Measurements from ENCODE around the gene ZNF507. TPM values are rescaled to one million over a fixed set of nuclear protein-coding genes. Genes with fewer than 3 reads are reported as not detected.

Gene ZNF507
- polyA plus RNA-seq, 1 donor (not counting 4 experiments of a cell fraction or from before 2014, with no cell fraction given): 10.2 TPM

- H2AFZ ChIP-seq (ENCODE audit: control insufficient read depth, low read length): no peak overlapping the region
- no peaks in the 10 kb centered on the region for H4K20me1 ChIP-seq (ENCODE audit: control insufficient read depth, extremely low read depth, insufficient read depth, low read length)
- no peaks in the 10 kb centered on the region for H3K9me3 ChIP-seq (ENCODE audit: control insufficient read depth, low read depth, low read length)
- dilution Hi-C loops (cut with MboI; ENCODE audit: extremely low pct_ligation_motif_present, low sequenced_read_pairs): no loop called here
- no peaks in the 10 kb centered on the region for H3K9me1 ChIP-seq (ENCODE audit: control insufficient read depth, extremely low read depth, insufficient read depth, low read length)
- no peak overlapping the region for H3K4me2 ChIP-seq (ENCODE audit: control insufficient read depth, extremely low read depth, insufficient read depth, low read depth, low read length)
- no peak for DNase-seq (ENCODE audit: low read depth, low spot score)
- no peaks in the 10 kb centered on the region for H3K4me1 ChIP-seq (ENCODE audit: control insufficient read depth, extremely low read depth, insufficient read depth, low read length)
- no peak for TF ChIP-seq EZH2 (IDR thresholded peaks at IDR 0.05; ENCODE audit: low read length)
- no peak for TF ChIP-seq CTCF (optimal IDR thresholded peaks at IDR 0.05 in 1 of 3, IDR thresholded peaks at IDR 0.05 in 1 of 3, conservative IDR thresholded peaks at IDR 0.05 in 1 of 3; ENCODE audit: extremely low read depth in 1 of 3, insufficient read depth in 2 of 3, low read length in 3 of 3)
- H3K36me3 ChIP-seq (ENCODE audit: control insufficient read depth in 2 of 2, extremely low read depth in 1 of 2, insufficient read depth in 2 of 2, low read length in 2 of 2): peaks cover 0 to 13% of the 10 kb centered on the region in 2 experiments
- no peak overlapping the region for H3K27ac ChIP-seq (ENCODE audit: control insufficient read depth, insufficient read depth, low read length)
- no peak overlapping the region for H3K4me3 ChIP-seq (ENCODE audit: control insufficient read depth in 2 of 3, extremely low read depth in 1 of 3, insufficient read depth in 2 of 3, low read depth in 1 of 3, low read length in 3 of 3)
- H3K27me3 ChIP-seq (ENCODE audit: control insufficient read depth, extremely low read depth, insufficient read depth, low read length): no peaks in the 10 kb centered on the region
- FAIRE-seq: no peak
- H3K79me2 ChIP-seq (ENCODE audit: control insufficient read depth, insufficient read depth, low read length): peaks cover 2% of the 10 kb centered on the region
- H3K9ac ChIP-seq (ENCODE audit: control insufficient read depth, extremely low read depth, insufficient read depth, low read length): no peak overlapping the region
Measured at GRCh38 chr19:32361574-32362317, 16.3 kb downstream of the ZNF507 start.

GRCh38 chr19:32362318-32362691 is 16.9 kb downstream of the ZNF507 start:
- H3K9me3 ChIP-seq (ENCODE audit: control insufficient read depth, low read depth, low read length): no peaks in the 10 kb centered on the region
- H3K4me2 ChIP-seq (ENCODE audit: control insufficient read depth, extremely low read depth, insufficient read depth, low read depth, low read length): no peak overlapping the region
- H3K27me3 ChIP-seq (ENCODE audit: control insufficient read depth, extremely low read depth, insufficient read depth, low read length): no peaks in the 10 kb centered on the region
- H2AFZ ChIP-seq (ENCODE audit: control insufficient read depth, low read length): no peak overlapping the region
- peaks cover 4% of the 10 kb centered on the region for H3K79me2 ChIP-seq (ENCODE audit: control insufficient read depth, insufficient read depth, low read length)
- no peaks in the 10 kb centered on the region for H3K4me1 ChIP-seq (ENCODE audit: control insufficient read depth, extremely low read depth, insufficient read depth, low read length)
- dilution Hi-C loops (cut with MboI; ENCODE audit: extremely low pct_ligation_motif_present, low sequenced_read_pairs): no loop called here
- DNase-seq (ENCODE audit: low read depth, low spot score) (no peak), FAIRE-seq (no peak)
- no peak for TF ChIP-seq CTCF (optimal IDR thresholded peaks at IDR 0.05 in 1 of 3, IDR thresholded peaks at IDR 0.05 in 1 of 3, conservative IDR thresholded peaks at IDR 0.05 in 1 of 3; ENCODE audit: extremely low read depth in 1 of 3, insufficient read depth in 2 of 3, low read length in 3 of 3)
- no peak for TF ChIP-seq EZH2 (IDR thresholded peaks at IDR 0.05; ENCODE audit: low read length)
- no peak overlapping the region for H3K27ac ChIP-seq (ENCODE audit: control insufficient read depth, insufficient read depth, low read length)
- peaks cover 0 to 13% of the 10 kb centered on the region in 2 experiments for H3K36me3 ChIP-seq (ENCODE audit: control insufficient read depth in 2 of 2, extremely low read depth in 1 of 2, insufficient read depth in 2 of 2, low read length in 2 of 2)
- no peaks in the 10 kb centered on the region for H3K9me1 ChIP-seq (ENCODE audit: control insufficient read depth, extremely low read depth, insufficient read depth, low read length)
- H3K9ac ChIP-seq (ENCODE audit: control insufficient read depth, extremely low read depth, insufficient read depth, low read length): no peak overlapping the region
- H3K4me3 ChIP-seq (ENCODE audit: control insufficient read depth in 2 of 3, extremely low read depth in 1 of 3, insufficient read depth in 2 of 3, low read depth in 1 of 3, low read length in 3 of 3): no peak overlapping the region
- no peaks in the 10 kb centered on the region for H4K20me1 ChIP-seq (ENCODE audit: control insufficient read depth, extremely low read depth, insufficient read depth, low read length)

Data from keratinocyte (primary cell).